Cardiac muscle cell (in vitro differentiated cells and primary cell): ENCODE data around the gene SETD4. TPM values are rescaled to one million over a fixed set of nuclear protein-coding genes. Genes with fewer than 3 reads are reported as not detected.

ENCODE experiments used
- DNase-seq, 2 donors: peaks; one replicate each; pipeline versions ENCODE4 v3.0.0 to v3.0.0-alpha.2; 2010 to 2017; ENCODE audit warnings: low read depth in 1 of 2, low spot score in 1 of 2
- H3K27ac ChIP-seq: fragments of 200-600 bp; sonication (generic); 2 replicates; pipeline ENCODE4 v1.5.1; 2016
- H3K27me3 ChIP-seq: fragments of 200-600 bp; sonication (generic); 2 replicates; pipeline ENCODE4 v1.6.0; 2016; ENCODE audit warnings: control low read depth
- H3K36me3 ChIP-seq: fragments of 200-600 bp; sonication (generic); 2 replicates; pipeline ENCODE4 v1.5.1; 2016; ENCODE audit warnings: control low read depth
- H3K4me1 ChIP-seq: fragments of 200-600 bp; sonication (generic); 2 replicates; pipeline ENCODE4 v1.8.1; 2017; ENCODE audit warnings: low read depth, mild to moderate bottlenecking, mixed run types
- H3K4me3 ChIP-seq: fragments of 200-600 bp; sonication (generic); 2 replicates; pipeline ENCODE4 v1.5.1; 2016; ENCODE audit warnings: mild to moderate bottlenecking
- H3K9me3 ChIP-seq: fragments of 200-600 bp; sonication (generic); 2 replicates; pipeline ENCODE4 v1.5.1; 2017; ENCODE audit warnings: low read depth, mild to moderate bottlenecking, control low read depth
- polyA plus RNA-seq: library from polyadenylated mRNA; unstranded; fragments of >200 nt; fragmentation: Nextera tagmentation; extraction: Ambion mirVana; gene quantifications from 2 replicates; pipeline ENCODE4 v1.2.1, GENCODE V29; 2016
- total RNA-seq: library from RNA; depleted of rRNA; stranded (reverse); fragments of >200 nt; gene quantifications from 2 replicates; pipeline ENCODE4 v1.2.3, GENCODE V29; 2016
- TF ChIP-seq, protein P1 (sequence below): IDR thresholded peaks from 2 replicates; pipeline ENCODE4 v1.5.1; 2012; ENCODE audit warnings: low read depth, mild to moderate bottlenecking, low read length

SETD4 gene
- total and polyA plus RNA-seq, 2 experiments from 2014 or later: 16.2 to 28.5 TPM

DNA sequence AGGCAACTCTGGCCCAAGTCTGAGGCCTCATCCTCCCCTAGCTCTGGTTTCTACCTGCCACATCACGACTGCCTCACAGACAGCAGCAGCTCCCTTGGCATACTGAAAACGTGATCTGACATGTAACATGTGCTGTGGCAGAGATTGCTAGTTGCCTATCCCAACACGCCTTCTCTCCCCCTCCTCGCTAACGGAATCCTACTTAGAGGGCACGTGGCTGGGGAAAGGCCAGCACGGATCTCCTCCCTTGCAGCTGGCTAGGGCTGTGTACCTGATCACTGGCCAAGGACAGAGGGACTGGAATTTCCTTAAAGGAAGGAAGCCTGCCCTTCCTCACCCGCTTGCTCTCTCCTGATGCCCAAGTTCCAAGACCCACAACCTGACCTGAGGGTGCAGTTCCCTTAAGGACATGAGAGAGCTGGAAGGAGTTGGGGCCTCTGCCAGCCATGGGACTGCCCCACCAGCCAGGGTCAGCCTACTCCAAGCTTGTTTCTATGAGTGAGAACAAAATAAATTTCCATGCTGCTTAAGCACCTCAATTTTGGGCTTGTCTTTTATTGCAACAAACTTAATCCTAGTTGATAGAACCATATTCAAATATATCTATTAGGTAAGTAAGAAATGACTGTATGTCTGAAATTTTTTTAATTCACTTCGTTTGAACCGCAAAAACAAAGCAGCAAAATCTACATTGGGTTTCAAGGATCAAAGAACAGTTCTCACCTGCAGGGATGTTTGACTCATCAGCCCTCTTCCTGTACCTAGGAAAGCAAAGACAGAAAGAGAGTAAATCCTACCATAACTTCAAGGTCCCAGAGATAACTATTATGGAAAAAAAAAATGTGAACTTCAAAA, 7.2 kb downstream of the SETD4 start:
- peaks cover 37% of the 10 kb centered on the region for H3K36me3 ChIP-seq
- H3K27ac ChIP-seq: no peak overlapping the region
- TF ChIP-seq, protein P1, sequence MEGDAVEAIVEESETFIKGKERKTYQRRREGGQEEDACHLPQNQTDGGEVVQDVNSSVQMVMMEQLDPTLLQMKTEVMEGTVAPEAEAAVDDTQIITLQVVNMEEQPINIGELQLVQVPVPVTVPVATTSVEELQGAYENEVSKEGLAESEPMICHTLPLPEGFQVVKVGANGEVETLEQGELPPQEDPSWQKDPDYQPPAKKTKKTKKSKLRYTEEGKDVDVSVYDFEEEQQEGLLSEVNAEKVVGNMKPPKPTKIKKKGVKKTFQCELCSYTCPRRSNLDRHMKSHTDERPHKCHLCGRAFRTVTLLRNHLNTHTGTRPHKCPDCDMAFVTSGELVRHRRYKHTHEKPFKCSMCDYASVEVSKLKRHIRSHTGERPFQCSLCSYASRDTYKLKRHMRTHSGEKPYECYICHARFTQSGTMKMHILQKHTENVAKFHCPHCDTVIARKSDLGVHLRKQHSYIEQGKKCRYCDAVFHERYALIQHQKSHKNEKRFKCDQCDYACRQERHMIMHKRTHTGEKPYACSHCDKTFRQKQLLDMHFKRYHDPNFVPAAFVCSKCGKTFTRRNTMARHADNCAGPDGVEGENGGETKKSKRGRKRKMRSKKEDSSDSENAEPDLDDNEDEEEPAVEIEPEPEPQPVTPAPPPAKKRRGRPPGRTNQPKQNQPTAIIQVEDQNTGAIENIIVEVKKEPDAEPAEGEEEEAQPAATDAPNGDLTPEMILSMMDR: no peak

GRCh38 chr21:36048357-36048756, 12.0 kb downstream of the SETD4 start:
- H3K27me3 ChIP-seq: no peaks in the 10 kb centered on the region
- DNase-seq: no peak
- TF ChIP-seq, protein P1: no peak
- no peaks in the 10 kb centered on the region for H3K4me1 ChIP-seq
- H3K9me3 ChIP-seq: no peaks in the 10 kb centered on the region
- H3K27ac ChIP-seq: no peak overlapping the region
- peaks cover 40% of the 10 kb centered on the region for H3K36me3 ChIP-seq
- H3K4me3 ChIP-seq: no peak overlapping the region

More for the DNA sequence above, 7.2 kb downstream of the SETD4 start:
- Histone ChIP-seq H3K4me3 (no peak overlapping the region), H3K9me3 (no peaks in the 10 kb centered on the region), H3K4me1 (no peaks in the 10 kb centered on the region), H3K27me3 (no peaks in the 10 kb centered on the region)
- DNase-seq: no peak

- Histone ChIP-seq H3K4me3 (no peak overlapping the region), H3K36me3 (peaks cover 50% of the 10 kb centered on the region), H3K27me3 (no peaks in the 10 kb centered on the region), H3K27ac (no peak overlapping the region), H3K9me3 (no peaks in the 10 kb centered on the region), H3K4me1 (no peaks in the 10 kb centered on the region)
- DNase-seq: no peak
- TF ChIP-seq, protein P1: no peak
Observed at GRCh38 chr21:36047139-36047538, 13.2 kb downstream of the SETD4 start.

- no peak overlapping the region for H3K4me3 ChIP-seq
- H3K9me3 ChIP-seq: no peaks in the 10 kb centered on the region
- H3K27me3 ChIP-seq: no peaks in the 10 kb centered on the region
- peaks cover 46% of the 10 kb centered on the region for H3K36me3 ChIP-seq
- DNase-seq: no peak
- TF ChIP-seq, protein P1: no peak
- no peaks in the 10 kb centered on the region for H3K4me1 ChIP-seq
- H3K27ac ChIP-seq: no peak overlapping the region
Observed at GRCh38 chr21:36045993-36046392, 14.3 kb downstream of the SETD4 start.

GRCh38 chr21:36044056-36044455, 16.3 kb downstream of the SETD4 start:
- no peak for DNase-seq
- TF ChIP-seq, protein P1: no peak
- Histone ChIP-seq H3K27ac (no peak overlapping the region), H3K4me1 (peaks cover 4% of the 10 kb centered on the region), H3K27me3 (no peaks in the 10 kb centered on the region), H3K36me3 (peaks cover 43% of the 10 kb centered on the region), H3K4me3 (no peak overlapping the region), H3K9me3 (no peaks in the 10 kb centered on the region)
